Uterine smooth muscle cell (primary cell): ENCODE measurements around the gene CCT6A. TPM values are rescaled to one million over a fixed set of nuclear protein-coding genes. Genes with fewer than 3 reads are reported as not detected.

Experiments used
- total RNA-seq: library from RNA; depleted of rRNA; stranded (reverse); fragments of >200 nt; gene quantifications from 2 replicates; pipeline ENCODE4 v1.2.3, GENCODE V29; 2014

Gene CCT6A, protein sequence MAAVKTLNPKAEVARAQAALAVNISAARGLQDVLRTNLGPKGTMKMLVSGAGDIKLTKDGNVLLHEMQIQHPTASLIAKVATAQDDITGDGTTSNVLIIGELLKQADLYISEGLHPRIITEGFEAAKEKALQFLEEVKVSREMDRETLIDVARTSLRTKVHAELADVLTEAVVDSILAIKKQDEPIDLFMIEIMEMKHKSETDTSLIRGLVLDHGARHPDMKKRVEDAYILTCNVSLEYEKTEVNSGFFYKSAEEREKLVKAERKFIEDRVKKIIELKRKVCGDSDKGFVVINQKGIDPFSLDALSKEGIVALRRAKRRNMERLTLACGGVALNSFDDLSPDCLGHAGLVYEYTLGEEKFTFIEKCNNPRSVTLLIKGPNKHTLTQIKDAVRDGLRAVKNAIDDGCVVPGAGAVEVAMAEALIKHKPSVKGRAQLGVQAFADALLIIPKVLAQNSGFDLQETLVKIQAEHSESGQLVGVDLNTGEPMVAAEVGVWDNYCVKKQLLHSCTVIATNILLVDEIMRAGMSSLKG
- 237 and 339 TPM in 2 replicates for total RNA-seq

GRCh38 chr7:56051339-56052191 is at the start of gene CCT6A, which contains the start of gene PSPH:
Gene CCT6A (plus strand): TSS chr7:56051765. CDS start chr7:56051849, 84 bp downstream.
Gene PSPH (minus strand): TSS chr7:56051444. CDS start chr7:56021212, 30,232 bp downstream.

DNA sequence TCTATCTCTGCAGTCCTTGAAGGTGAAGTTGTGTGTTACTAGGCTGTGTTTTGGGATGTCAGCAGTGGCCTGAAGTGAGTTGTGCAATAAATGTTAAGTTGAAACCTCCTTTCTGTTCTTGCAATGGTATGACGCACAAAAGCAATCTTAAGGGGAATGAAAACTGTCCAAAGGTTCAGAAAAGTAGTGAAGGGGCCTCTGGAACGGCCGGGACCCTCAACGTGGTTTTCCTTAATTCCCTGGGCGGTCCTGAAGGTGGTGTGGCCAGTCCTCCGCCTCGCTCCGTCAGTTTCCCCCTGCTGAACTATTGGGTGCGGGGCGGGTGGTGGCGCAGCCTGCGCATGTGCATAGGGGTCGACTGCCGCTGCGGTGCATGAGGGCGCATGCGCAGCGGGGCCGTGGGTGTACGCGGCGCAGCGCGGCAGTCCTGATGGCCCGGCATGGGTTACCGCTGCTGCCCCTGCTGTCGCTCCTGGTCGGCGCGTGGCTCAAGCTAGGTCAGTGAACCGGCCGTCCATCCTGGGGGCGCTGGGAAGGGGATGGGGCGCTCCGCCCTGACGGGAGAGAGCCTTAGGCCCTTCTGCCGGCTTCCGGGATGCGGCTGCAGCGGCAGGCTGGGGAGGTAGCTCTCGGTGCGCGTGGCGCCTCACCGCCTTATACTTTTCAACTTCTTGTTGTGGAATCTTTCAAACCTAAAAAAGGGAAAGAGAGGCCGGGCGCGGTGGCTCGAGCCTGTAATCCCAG is 12.5 kb downstream of the CCT6A start, which contains the start of gene SUMF2:
Gene SUMF2, plus strand, starts transcription at position 405 of the 744 bp plus-strand sequence. Its CDS starts 26 bp downstream, at position 431.

GRCh38 chr7:56092789-56093531 is 41.4 kb downstream of the CCT6A start, which contains the start of gene PHKG1:
Gene PHKG1 (minus strand): TSS chr7:56092952. CDS start chr7:56088941, 4,011 bp downstream.

GRCh38 chr7:56106108-56107073 is 54.8 kb downstream of the CCT6A start, which contains the start of gene CHCHD2:
Gene CHCHD2 (minus strand): TSS chr7:56106476. CDS start chr7:56106413, 63 bp downstream.

Other genes with a start within 250 kb of the CCT6A start
- not detected in 2 replicates for gene SEPTIN14, start 189.0 kb upstream of the CCT6A start, total RNA-seq
- gene ZNF713, start 164.3 kb upstream of the CCT6A start, total RNA-seq, result 1.4 and 2.1 TPM in 2 replicates
- gene MRPS17, start 99.9 kb upstream of the CCT6A start, total RNA-seq, result 11.2 and 13.9 TPM in 2 replicates
- gene NIPSNAP2, start 87.2 kb upstream of the CCT6A start, total RNA-seq, result 43.6 and 49.0 TPM in 2 replicates
- gene PSPH, start 321 bp upstream of the CCT6A start, total RNA-seq, result 108 and 180 TPM in 2 replicates
- 194 and 245 TPM in 2 replicates for gene SUMF2, start 12.5 kb downstream of the CCT6A start, total RNA-seq
- gene PHKG1, start 41.2 kb downstream of the CCT6A start, total RNA-seq, result 0.62 and 0.66 TPM in 2 replicates
- gene CHCHD2, start 54.7 kb downstream of the CCT6A start, total RNA-seq, result 535 and 580 TPM in 2 replicates
- not detected in 2 replicates for gene NUPR2, start 64.7 kb downstream of the CCT6A start, total RNA-seq